H1 (cell line): ENCODE data around the gene OSBPL9. TPM values are rescaled to one million over a fixed set of nuclear protein-coding genes. Genes with fewer than 3 reads are reported as not detected.

Source experiments
- CBX5 ChIP-seq: fragments of 300-800, 300-1000 bp; sonication (generic); IDR thresholded peaks from 2 replicates; pipeline ENCODE4 v1.7.1; 2016; ENCODE audit warnings: antibody characterized with exemption, low read length, low read depth
- CREB1 ChIP-seq: IDR thresholded peaks from 2 replicates; pipeline ENCODE4 v1.6.1; 2012; ENCODE audit warnings: inconsistent platforms
- EZH2 ChIP-seq: fragments of 200-600 bp; sonication (generic); IDR thresholded peaks from 2 replicates; pipeline ENCODE4 v1.7.1; 2012; ENCODE audit warnings: low read depth, mild to moderate bottlenecking, moderate library complexity, low read length, inconsistent platforms; ENCODE audit not compliant: severe bottlenecking
- HDAC2 ChIP-seq, 2 experiments: fragments of 300-600 bp in 1 of 2; sonication (generic) in 1 of 2; IDR thresholded peaks; 2 replicates each; pipeline ENCODE4 v1.6.1; 2011 to 2012; ENCODE audit warnings: low read depth in 2 of 2, low read length in 2 of 2, mild to moderate bottlenecking in 2 of 2, moderate library complexity in 2 of 2, borderline replicate concordance in 1 of 2, inconsistent platforms in 1 of 2
- SIRT6 ChIP-seq: IDR thresholded peaks from one replicate; pipeline ENCODE4 v1.7.1; 2012; ENCODE audit warnings: low read length, inconsistent platforms
- SP1 ChIP-seq: IDR thresholded peaks from 2 replicates; pipeline ENCODE4 v1.6.1; 2011; ENCODE audit warnings: low read depth, low read length
- polyA plus RNA-seq, 7 experiments: library from polyadenylated mRNA; depleted of rRNA in 3 of 7; stranded (reverse) in 5 of 7; unstranded in 2 of 7; fragments of >200 nt in 5 of 7; fragments of 200-250 nt in 2 of 7; gene quantifications; 1 replicate in 5 of 7; 2 replicates in 1 of 7; 4 replicates in 1 of 7; pipeline versions ENCODE4 v1.2.1 to v1.2.3, GENCODE V29; 2011 to 2013; ENCODE audit warnings: missing spikeins in 2 of 7, mixed read lengths in 2 of 7
- total RNA-seq: library from RNA; stranded (reverse); fragmentation: NEBNext Ultra II Directional; extraction: Animal tissue kit (Norgen Biotek cat#: 25700); gene quantifications from 2 replicates; pipeline ENCODE4 v1.2.1, GENCODE V29; 2021

OSBPL9 gene
- total and polyA plus RNA-seq, 2 of the 8 experiments (the other 6 are each of a cell fraction or from before 2014, with no cell fraction given) = 58.2 to 71.6 TPM

DNA sequence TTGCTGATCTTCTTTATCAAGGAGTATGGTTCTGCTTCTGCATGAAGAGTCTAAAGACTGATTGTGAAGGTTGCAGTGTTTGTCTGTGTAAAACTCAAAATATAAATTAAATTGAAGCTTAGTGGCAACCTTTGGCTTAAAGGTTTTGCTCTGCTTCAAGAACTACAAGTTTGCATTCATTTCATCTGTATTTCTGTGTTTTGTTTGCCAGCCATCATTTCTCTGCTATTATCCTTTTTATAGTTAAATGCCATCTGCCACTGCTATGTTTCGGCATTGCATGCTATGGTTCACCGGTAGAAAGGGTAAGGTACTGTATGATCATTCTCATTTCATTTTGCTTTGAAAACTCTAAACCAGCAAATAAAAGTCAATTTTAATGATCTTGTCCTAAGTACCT is 52.9 kb downstream of the OSBPL9 start (continued):
- TF ChIP-seq HDAC2 (IDR thresholded peaks at IDR 0.05; ENCODE audit: borderline replicate concordance in 1 of 2, low read depth in 2 of 2, low read length in 2 of 2) (no peak), EZH2 (no peak), CREB1 (no peak), SP1 (no peak), CBX5 (no peak), SIRT6 (no peak)
